Measurements from ENCODE around the gene ADAMTSL1. TPM values are rescaled to one million over a fixed set of nuclear protein-coding genes. Genes with fewer than 3 reads are reported as not detected.

ADAMTSL1 gene
- total and polyA plus RNA-seq, 9 donors: 1.2 to 20.0 (median 6.1) TPM

DNA sequence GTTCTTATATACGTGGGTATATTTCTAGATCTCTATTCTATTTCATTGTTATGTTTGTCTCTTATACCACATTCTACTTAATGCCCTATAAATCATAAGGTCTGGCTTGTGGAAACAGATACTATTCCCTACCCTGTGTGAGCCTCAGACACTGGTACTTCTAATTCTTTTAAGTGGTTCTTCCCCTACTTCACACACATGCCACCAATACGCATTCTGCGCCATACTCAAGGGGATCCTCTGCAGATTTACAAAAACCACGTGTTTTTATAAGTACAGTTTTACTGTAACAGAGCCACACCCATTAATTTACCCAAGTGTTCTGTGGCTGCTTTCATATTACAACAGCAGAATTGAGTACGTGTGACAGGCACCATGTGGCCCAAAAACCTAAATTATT, 363.4 kb downstream of the ADAMTSL1 start:
- DNase-seq: no peak
- TF ChIP-seq POLR2A (IDR thresholded peaks at IDR 0.05) (no peak), CTCF (IDR thresholded peaks at IDR 0.05) (no peak), EP300 (IDR thresholded peaks at IDR 0.05) (no peak)
- H3K4me1 ChIP-seq (ENCODE audit: insufficient read depth): no peaks in the 10 kb centered on the region
- no peak overlapping the region for H3K27ac ChIP-seq
- H3K4me3 ChIP-seq: no peak overlapping the region
- WGBS, 3 donors: 87 to 92% (median 92%) methylated on average over 5 of the region's 5 CpGs
- no peaks in the 10 kb centered on the region for H3K27me3 ChIP-seq
- intact Hi-C loops (cut with DNase I): no loop called here
- H3K9me3 ChIP-seq: no peaks in the 10 kb centered on the region
- no peaks in the 10 kb centered on the region for H3K36me3 ChIP-seq

GRCh38 chr9:18847576-18848275, 373.8 kb downstream of the ADAMTSL1 start:
- Histone ChIP-seq H3K27ac (no peak overlapping the region), H3K36me3 (no peaks in the 10 kb centered on the region), H3K27me3 (no peaks in the 10 kb centered on the region), H3K4me1 (ENCODE audit: insufficient read depth) (no peaks in the 10 kb centered on the region), H3K9me3 (no peaks in the 10 kb centered on the region), H3K4me3 (no peak overlapping the region)
- WGBS, 3 donors: 73 to 82% (median 81%) methylated on average over 5 of the region's 5 CpGs
- TF ChIP-seq EP300 (IDR thresholded peaks at IDR 0.05) (no peak), CTCF (IDR thresholded peaks at IDR 0.05) (no peak), POLR2A (IDR thresholded peaks at IDR 0.05) (no peak)
- DNase-seq: no peak
- intact Hi-C loops (cut with DNase I): no loop called here

DNA sequence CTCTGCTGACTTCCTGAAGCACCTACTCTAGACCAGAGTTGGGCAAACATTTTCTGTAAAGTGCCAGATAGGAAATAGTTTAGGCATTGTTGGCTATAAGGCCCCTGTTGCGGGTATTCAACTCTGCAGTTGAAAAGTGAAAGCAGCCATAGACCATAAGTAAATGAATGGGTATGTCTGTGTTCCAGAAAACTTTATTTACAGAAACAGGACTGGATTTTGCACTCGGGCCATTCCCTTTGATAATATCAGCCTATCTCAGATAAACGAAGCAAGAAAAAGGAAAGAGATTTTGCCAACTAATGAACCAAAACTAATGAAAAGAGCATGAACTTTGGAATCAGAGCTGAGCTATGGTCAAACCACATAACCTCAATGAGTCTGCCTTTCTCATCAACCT, 374.7 kb downstream of the ADAMTSL1 start:
- DNase-seq: no peak
- 74 to 81% (median 80%) methylated on average over 3 of the region's 3 CpGs for WGBS, 3 donors
- intact Hi-C loops (cut with DNase I): no loop called here
- TF ChIP-seq POLR2A (IDR thresholded peaks at IDR 0.05): no peak
- TF ChIP-seq EP300 (IDR thresholded peaks at IDR 0.05): no peak
- TF ChIP-seq CTCF (IDR thresholded peaks at IDR 0.05): no peak
- Histone ChIP-seq H3K27me3 (no peaks in the 10 kb centered on the region), H3K4me1 (ENCODE audit: insufficient read depth) (no peaks in the 10 kb centered on the region), H3K9me3 (no peaks in the 10 kb centered on the region), H3K27ac (no peak overlapping the region), H3K36me3 (no peaks in the 10 kb centered on the region), H3K4me3 (no peak overlapping the region)

DNA sequence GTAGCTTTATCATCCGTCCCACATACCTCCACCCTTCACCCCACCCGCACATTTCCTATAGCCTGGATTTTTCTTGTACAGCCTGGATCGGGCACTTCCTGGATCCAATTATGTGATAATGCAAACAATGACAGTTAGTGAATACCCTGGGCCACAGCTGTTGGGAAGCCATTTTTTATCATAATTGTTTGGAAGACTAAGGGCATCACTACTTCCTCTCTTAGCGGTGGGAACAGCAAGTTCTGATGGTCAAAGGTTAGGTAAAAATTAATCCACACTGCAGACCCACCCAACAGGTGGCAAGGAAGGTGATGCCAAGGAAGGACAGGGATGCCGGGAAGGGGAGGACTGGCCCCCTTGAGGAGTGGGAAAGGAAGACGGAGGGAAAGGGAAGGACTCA, 375.3 kb downstream of the ADAMTSL1 start:
- H3K27ac ChIP-seq: no peak overlapping the region
- H3K36me3 ChIP-seq: no peaks in the 10 kb centered on the region
- H3K27me3 ChIP-seq: no peaks in the 10 kb centered on the region
- H3K4me1 ChIP-seq (ENCODE audit: insufficient read depth): no peaks in the 10 kb centered on the region
- no peak overlapping the region for H3K4me3 ChIP-seq
- TF ChIP-seq CTCF (IDR thresholded peaks at IDR 0.05) (no peak), EP300 (IDR thresholded peaks at IDR 0.05) (no peak), POLR2A (IDR thresholded peaks at IDR 0.05) (no peak)
- WGBS, 3 donors: 80 to 86% (median 83%) methylated on average over 6 of the region's 6 CpGs
- H3K9me3 ChIP-seq: no peaks in the 10 kb centered on the region
- DNase-seq: no peak
- intact Hi-C loops (cut with DNase I): no loop called here
